ENCODE data around the gene ADCY3. TPM values are rescaled to one million over a fixed set of nuclear protein-coding genes. Genes with fewer than 3 reads are reported as not detected.
A peak's percentile ranks its signal among the peaks of the same experiment; 100 is the strongest.

The ADCY3 gene
- total and polyA plus RNA-seq, 2 of the 13 experiments (the other 11 are each of a cell fraction or from before 2014, with no cell fraction given) = 0.11 to 0.61 TPM

DNA sequence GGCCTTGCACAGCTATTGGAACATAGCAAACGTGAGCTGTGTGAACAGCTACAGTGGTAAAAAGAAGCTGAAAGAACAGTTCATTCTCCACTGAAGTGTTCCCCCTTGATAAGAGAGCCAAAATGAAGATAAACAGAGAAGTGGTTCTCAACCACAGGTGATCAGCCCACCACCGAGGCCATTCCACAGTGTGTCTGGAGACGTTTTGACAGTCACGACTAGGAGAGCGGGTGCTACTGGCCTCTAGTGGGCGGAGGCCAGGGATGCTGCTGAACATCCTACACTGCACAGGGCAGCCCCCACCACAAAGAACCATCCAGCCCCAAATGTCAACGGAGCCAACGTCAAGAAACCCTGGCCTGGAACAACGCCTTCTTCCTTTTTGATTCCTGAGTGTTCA, 38.4 kb downstream of the ADCY3 start:
- Histone ChIP-seq H3K27me3 (ENCODE audit: control insufficient read depth in 1 of 2, insufficient read depth in 2 of 2, low read length in 2 of 2) (peaks cover 0 to 9% of the 10 kb centered on the region in 2 experiments; a peak in 3 of 5 replicates), H3K9me3 (ENCODE audit: low read length) (no peaks in the 10 kb centered on the region), H3K27ac (ENCODE audit: extremely low read length, insufficient read depth, low read length) (no peak overlapping the region), H4K20me1 (ENCODE audit: insufficient read depth, low read length) (no peaks in the 10 kb centered on the region), H3K9ac (ENCODE audit: insufficient read depth, low read depth, low read length) (no peak overlapping the region), H3K79me2 (ENCODE audit: insufficient read depth, low read length) (no peaks in the 10 kb centered on the region), H3K4me1 (ENCODE audit: insufficient read depth, low read length) (peaks cover 24% of the 10 kb centered on the region; the same call in 1 of the 2 replicates), H3K36me3 (replicated peaks in 1 of 2; ENCODE audit: control insufficient read depth in 1 of 2, insufficient read depth in 2 of 2, low read length in 2 of 2) (no peaks in the 10 kb centered on the region), H3K4me2 (ENCODE audit: low read depth, low read length) (peak overlapping the region; percentile 48), H2AFZ (ENCODE audit: low read length) (peak overlapping the region; percentile 37), H3K4me3 (replicated peaks in 1 of 3; ENCODE audit: insufficient read depth in 1 of 3, low read depth in 2 of 3, low read length in 3 of 3) (peak overlapping the region in 1 of 3 experiments; percentile 1; a peak in 1 of 6 replicates)
- no TSS peak for BruUV-seq (replicated peaks)
- in situ Hi-C loops (cut with HindIII; ENCODE audit: extremely low pct_ligation_motif_present, low pct_unique_long_range_greater_than_20kb) = no loop called here
- intact Hi-C loops (cut with micrococcal nuclease; ENCODE audit: unreplicated experiment) = loop anchor here (1.0 kb wide), 1 partner anchor 471 kb away; no protein-coding TSS in a partner anchor
- FAIRE-seq = peak; percentile 55
- ChIA-PET CTCF (ENCODE audit: low intra/inter-chr PET ratio, low total read pairs) (no interaction called here), POLR2A (no interaction called here)
- no peak for DNase-seq (ENCODE audit: low spot score)
- ATAC-seq = peak; percentile 81
- WGBS (ENCODE audit: low lambda C conversion rate) = 26% methylated on average over 6 of the region's 9 CpGs
- TF ChIP-seq ZNF883 (CRISPR knock-in tag; IDR thresholded peaks at IDR 0.05; ENCODE audit: not compliant biosample characterization) (no peak), ZNF569 (CRISPR knock-in tag; IDR thresholded peaks at IDR 0.05; ENCODE audit: borderline replicate concordance) (no peak), SP4 (CRISPR knock-in tag; IDR thresholded peaks at IDR 0.05) (peak; percentile 28; the same call in 1 of the 2 replicates), POGZ (CRISPR knock-in tag; IDR thresholded peaks at IDR 0.05) (peak; percentile 65; the same call in 1 of the 2 replicates), ZMYM4 (CRISPR knock-in tag; IDR thresholded peaks at IDR 0.05) (peak; percentile 95), RAD21 (CRISPR knock-in tag; IDR thresholded peaks at IDR 0.05) (0 out of 2 replicates have a peak, but pooled peaks have one; percentile 25), ZNF253 (CRISPR knock-in tag; IDR thresholded peaks at IDR 0.05; ENCODE audit: borderline replicate concordance) (no peak), REPIN1 (CRISPR knock-in tag; IDR thresholded peaks at IDR 0.05; ENCODE audit: borderline replicate concordance, low read depth) (0 out of 2 replicates have a peak, but pooled peaks have one; percentile 43)
- TF ChIP-seq, protein P1, sequence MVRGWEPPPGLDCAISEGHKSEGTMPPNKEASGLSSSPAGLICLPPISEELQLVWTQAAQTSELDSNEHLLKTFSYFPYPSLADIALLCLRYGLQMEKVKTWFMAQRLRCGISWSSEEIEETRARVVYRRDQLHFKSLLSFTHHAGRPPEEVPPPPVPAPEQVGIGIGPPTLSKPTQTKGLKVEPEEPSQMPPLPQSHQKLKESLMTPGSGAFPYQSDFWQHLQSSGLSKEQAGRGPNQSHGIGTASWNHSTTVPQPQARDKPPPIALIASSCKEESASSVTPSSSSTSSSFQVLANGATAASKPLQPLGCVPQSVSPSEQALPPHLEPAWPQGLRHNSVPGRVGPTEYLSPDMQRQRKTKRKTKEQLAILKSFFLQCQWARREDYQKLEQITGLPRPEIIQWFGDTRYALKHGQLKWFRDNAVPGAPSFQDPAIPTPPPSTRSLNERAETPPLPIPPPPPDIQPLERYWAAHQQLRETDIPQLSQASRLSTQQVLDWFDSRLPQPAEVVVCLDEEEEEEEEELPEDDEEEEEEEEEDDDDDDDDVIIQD (CRISPR knock-in tag; IDR thresholded peaks at IDR 0.05; ENCODE audit: low read depth) = peak; percentile 40; the same call in 1 of the 2 replicates
- TF ChIP-seq, protein P2, sequence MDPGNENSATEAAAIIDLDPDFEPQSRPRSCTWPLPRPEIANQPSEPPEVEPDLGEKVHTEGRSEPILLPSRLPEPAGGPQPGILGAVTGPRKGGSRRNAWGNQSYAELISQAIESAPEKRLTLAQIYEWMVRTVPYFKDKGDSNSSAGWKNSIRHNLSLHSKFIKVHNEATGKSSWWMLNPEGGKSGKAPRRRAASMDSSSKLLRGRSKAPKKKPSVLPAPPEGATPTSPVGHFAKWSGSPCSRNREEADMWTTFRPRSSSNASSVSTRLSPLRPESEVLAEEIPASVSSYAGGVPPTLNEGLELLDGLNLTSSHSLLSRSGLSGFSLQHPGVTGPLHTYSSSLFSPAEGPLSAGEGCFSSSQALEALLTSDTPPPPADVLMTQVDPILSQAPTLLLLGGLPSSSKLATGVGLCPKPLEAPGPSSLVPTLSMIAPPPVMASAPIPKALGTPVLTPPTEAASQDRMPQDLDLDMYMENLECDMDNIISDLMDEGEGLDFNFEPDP (CRISPR knock-in tag; conservative IDR thresholded peaks at IDR 0.05) = 0 out of 2 replicates have a peak, but pooled peaks have one; percentile 71
- TF ChIP-seq, protein P3, sequence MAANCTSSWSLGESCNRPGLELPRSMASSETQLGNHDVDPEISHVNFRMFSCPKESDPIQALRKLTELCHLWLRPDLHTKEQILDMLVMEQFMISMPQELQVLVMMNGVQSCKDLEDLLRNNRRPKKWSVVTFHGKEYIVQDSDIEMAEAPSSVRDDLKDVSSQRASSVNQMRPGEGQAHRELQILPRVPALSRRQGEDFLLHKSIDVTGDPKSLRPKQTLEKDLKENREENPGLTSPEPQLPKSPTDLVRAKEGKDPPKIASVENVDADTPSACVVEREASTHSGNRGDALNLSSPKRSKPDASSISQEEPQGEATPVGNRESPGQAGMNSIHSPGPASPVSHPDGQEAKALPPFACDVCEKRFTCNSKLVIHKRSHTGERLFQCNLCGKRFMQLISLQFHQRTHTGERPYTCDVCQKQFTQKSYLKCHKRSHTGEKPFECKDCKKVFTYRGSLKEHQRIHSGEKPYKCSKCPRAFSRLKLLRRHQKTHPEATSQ (CRISPR knock-in tag; IDR thresholded peaks at IDR 0.05; ENCODE audit: borderline replicate concordance) = peak; percentile 55; the same call in 1 of the 2 replicates
- TF ChIP-seq, protein P4, sequence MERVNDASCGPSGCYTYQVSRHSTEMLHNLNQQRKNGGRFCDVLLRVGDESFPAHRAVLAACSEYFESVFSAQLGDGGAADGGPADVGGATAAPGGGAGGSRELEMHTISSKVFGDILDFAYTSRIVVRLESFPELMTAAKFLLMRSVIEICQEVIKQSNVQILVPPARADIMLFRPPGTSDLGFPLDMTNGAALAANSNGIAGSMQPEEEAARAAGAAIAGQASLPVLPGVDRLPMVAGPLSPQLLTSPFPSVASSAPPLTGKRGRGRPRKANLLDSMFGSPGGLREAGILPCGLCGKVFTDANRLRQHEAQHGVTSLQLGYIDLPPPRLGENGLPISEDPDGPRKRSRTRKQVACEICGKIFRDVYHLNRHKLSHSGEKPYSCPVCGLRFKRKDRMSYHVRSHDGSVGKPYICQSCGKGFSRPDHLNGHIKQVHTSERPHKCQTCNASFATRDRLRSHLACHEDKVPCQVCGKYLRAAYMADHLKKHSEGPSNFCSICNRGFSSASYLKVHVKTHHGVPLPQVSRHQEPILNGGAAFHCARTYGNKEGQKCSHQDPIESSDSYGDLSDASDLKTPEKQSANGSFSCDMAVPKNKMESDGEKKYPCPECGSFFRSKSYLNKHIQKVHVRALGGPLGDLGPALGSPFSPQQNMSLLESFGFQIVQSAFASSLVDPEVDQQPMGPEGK (CRISPR knock-in tag; IDR thresholded peaks at IDR 0.05) = peak; percentile 67

All from HepG2 (cell line).